Activated B cell treated with CpG ODN at 0.5 μM for 24 hours (primary cell): Measurements from ENCODE around the gene ATP6V1G2. TPM values are rescaled to one million over a fixed set of nuclear protein-coding genes. Genes with fewer than 3 reads are reported as not detected.

ENCODE experiments used
- ATAC-seq: fragments of 200-7000 bp; cut with Tn5 transposase; one replicate; pipeline ENCODE4 v1.10.0; 2021; ENCODE audit warnings: low read depth, mild to moderate bottlenecking, moderate library complexity
- CTCF ChIA-PET: fragments of 350-600 bp; sonication (Branson Sonifier 250); formaldehyde crosslinking; loops from one replicate; lab custom pipeline; 2021; ENCODE audit warnings: antibody characterized with exemption; lab: Charles Lee
- POLR2A ChIA-PET: fragments of 350-600 bp; sonication (Branson Sonifier 250); formaldehyde crosslinking; loops from one replicate; lab custom pipeline; 2021; ENCODE audit warnings: antibody characterized with exemption; lab: Charles Lee
- DNase-seq: peaks from one replicate; pipeline ENCODE4 v3.0.0; 2022
- H3K27ac Mint-ChIP-seq: one replicate; pipeline ENCODE4 v1.8.0; 2020; ENCODE audit warnings: mixed read lengths
- H3K27me3 Mint-ChIP-seq: one replicate; pipeline ENCODE4 v1.8.0; 2021; ENCODE audit warnings: mixed read lengths
- H3K36me3 Mint-ChIP-seq: one replicate; pipeline ENCODE4 v1.8.0; 2021; ENCODE audit warnings: low read depth, mixed read lengths
- H3K4me1 Mint-ChIP-seq: one replicate; pipeline ENCODE4 v1.8.0; 2021; ENCODE audit warnings: mixed read lengths
- H3K4me3 Mint-ChIP-seq: one replicate; pipeline ENCODE4 v1.8.0; 2020; ENCODE audit warnings: mild to moderate bottlenecking, mixed read lengths
- H3K9me3 Mint-ChIP-seq: one replicate; pipeline ENCODE4 v1.8.0; 2020; ENCODE audit warnings: mixed read lengths
- intact Hi-C: fragments of 100-400 bp; cut with micrococcal nuclease; formaldehyde crosslinking; loops from one replicate; pipeline ENCODE4 v1.15.1; 2024
- total RNA-seq: library from RNA; stranded (reverse); gene quantifications from 2 replicates; pipeline ENCODE4 v1.2.3, GENCODE V29; 2022
- TF ChIP-seq, protein P1 (sequence below): fragments of 200-600 bp; IDR thresholded peaks from one replicate; pipeline ENCODE4 v1.8.0; 2022; ENCODE audit warnings: antibody characterized with exemption, mild to moderate bottlenecking

ATP6V1G2 gene
- total RNA-seq, 1 donor from 2014 or later = 1.9 TPM

DNA sequence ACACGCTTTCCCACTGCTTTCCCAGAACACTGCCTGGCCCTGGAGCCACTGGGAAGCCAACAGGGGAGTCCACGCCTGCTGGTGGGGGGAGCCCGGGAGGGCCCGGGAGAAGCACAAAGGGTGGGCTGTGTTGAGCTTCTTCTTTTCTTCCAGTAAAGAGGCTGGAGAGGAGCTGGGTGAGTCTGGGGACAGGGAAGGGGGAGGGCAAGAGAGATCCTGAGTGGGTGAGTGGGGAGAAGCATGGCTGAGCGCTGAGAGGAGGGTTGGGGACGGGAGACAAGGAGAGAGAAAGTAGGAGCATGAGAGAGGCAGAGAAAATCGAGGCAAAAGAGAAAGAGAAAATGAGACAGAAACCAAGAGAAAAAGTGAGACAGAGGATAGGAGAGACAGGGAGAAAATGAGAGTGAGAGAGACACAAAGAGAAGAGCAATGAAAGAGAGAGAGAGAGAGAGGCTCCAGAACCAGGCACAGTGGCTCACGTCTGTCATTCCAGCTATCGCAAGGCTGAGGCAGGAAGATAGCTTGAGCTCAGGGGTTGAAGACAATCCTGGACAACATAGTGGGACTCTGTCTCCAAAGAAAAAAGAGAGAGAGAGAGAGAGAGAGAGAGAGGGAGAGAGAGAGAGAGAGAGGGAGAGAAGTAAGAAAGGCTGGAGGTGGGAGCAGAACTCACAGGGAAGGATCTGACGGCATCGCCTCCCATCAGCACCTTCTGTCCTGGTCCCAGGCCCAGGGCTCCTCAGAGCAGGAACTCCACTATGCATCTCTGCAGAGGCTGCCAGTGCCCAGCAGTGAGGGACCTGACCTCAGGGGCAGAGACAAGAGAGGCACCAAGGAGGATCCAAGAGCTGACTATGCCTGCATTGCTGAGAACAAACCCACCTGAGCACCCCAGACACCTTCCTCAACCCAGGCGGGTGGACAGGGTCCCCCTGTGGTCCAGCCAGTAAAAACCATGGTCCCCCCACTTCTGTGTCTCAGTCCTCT lies 41.7 kb upstream of the ATP6V1G2 start:
- TF ChIP-seq, protein P1, sequence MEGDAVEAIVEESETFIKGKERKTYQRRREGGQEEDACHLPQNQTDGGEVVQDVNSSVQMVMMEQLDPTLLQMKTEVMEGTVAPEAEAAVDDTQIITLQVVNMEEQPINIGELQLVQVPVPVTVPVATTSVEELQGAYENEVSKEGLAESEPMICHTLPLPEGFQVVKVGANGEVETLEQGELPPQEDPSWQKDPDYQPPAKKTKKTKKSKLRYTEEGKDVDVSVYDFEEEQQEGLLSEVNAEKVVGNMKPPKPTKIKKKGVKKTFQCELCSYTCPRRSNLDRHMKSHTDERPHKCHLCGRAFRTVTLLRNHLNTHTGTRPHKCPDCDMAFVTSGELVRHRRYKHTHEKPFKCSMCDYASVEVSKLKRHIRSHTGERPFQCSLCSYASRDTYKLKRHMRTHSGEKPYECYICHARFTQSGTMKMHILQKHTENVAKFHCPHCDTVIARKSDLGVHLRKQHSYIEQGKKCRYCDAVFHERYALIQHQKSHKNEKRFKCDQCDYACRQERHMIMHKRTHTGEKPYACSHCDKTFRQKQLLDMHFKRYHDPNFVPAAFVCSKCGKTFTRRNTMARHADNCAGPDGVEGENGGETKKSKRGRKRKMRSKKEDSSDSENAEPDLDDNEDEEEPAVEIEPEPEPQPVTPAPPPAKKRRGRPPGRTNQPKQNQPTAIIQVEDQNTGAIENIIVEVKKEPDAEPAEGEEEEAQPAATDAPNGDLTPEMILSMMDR = no peak
- H3K27ac Mint-ChIP-seq = peak overlapping the region; percentile 94
- no peak for ATAC-seq
- peaks cover 94% of the 10 kb centered on the region for H3K4me1 Mint-ChIP-seq
- H3K36me3 Mint-ChIP-seq = peaks cover 8% of the 10 kb centered on the region
- H3K9me3 Mint-ChIP-seq = no peaks in the 10 kb centered on the region
- intact Hi-C loops = no loop called here
- no peaks in the 10 kb centered on the region for H3K27me3 Mint-ChIP-seq
- H3K4me3 Mint-ChIP-seq = peak overlapping the region; percentile 77
- POLR2A ChIA-PET = interaction anchor here (0.6 to 26.0 kb wide), 8 partner anchors 1 to 92 kb away, joined by 3 to 1155 read pairs (median 8); partner anchors contain the start of genes C6orf47, LST1, LTA and LTB
- DNase-seq = no peak
- CTCF ChIA-PET = interaction anchor here (0.8 to 25.7 kb wide), 6 partner anchors 8 to 208 kb away, joined by 3 to 611 read pairs (median 7); partner anchors contain the start of genes ATP6V1G2, DDX39B, NCR3 and NFKBIL1

DNA sequence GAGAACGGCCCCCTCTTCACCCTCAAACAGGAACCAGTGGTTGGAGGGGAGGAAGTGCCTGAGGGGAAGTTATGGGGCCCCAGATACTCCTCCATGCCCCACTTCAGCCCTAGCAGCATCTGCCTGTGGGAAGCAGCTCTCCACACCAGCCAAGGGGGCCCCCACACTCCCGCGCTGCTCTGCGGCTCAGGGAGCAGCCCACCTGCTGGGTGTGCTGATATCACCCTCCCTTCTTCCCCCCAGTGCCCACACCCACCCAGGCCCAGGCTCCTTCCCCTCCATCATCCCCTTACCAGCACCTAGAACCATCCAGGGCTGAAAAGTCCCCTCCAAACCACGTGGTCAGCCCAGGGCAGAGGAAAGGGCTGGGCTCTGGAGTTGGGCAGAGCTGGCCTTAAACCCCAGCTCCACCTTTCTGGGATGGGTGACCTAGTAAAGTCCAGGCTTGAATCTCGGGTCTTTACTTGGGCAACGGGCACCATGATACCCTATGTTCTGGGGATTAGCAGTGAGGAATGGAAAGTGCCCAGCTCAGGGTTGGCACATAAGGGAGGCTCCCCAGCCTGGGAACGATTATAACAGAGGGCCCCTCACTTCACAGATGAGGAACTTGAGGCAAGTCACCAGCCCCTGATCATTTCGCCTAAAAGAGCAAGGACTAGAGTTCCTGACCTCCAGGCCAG lies 40.3 kb upstream of the ATP6V1G2 start:
- Mint-ChIP-seq H3K27me3 (no peaks in the 10 kb centered on the region), H3K9me3 (no peaks in the 10 kb centered on the region), H3K4me3 (peak overlapping the region; percentile 72), H3K27ac (peak overlapping the region; percentile 94), H3K36me3 (peaks cover 10% of the 10 kb centered on the region), H3K4me1 (peaks cover 91% of the 10 kb centered on the region)
- intact Hi-C loops = loop anchor here (1.0 kb wide), 1 partner anchor 10 kb away; no protein-coding TSS in a partner anchor
- TF ChIP-seq, protein P1 = no peak
- CTCF ChIA-PET = interaction anchor here (1.2 to 25.7 kb wide), 4 partner anchors 10 to 33 kb away, joined by 8 to 611 read pairs (median 305); partner anchors contain the start of genes ATP6V1G2, DDX39B, NCR3 and NFKBIL1
- ATAC-seq = peak; percentile 62
- peak; percentile 38 for DNase-seq
- POLR2A ChIA-PET = interaction anchor here (0.5 to 26.0 kb wide), 11 partner anchors 0 to 972 kb away, joined by 3 to 1155 read pairs (median 5); partner anchors contain the start of genes ATP6V1G2, C6orf47, DDX39B and LST1

GRCh38 chr6:31586008-31586407 lies 39.6 kb upstream of the ATP6V1G2 start, which contains the start of gene LST1:
LST1 (plus strand) TSS chr6:31586277; CDS start chr6:31587300, 1,023 bp downstream.
- no peaks in the 10 kb centered on the region for H3K9me3 Mint-ChIP-seq
- POLR2A ChIA-PET = interaction anchor here (0.5 to 26.0 kb wide), 10 partner anchors 1 to 67 kb away, joined by 3 to 1155 read pairs (median 7); partner anchors contain the start of genes ATP6V1G2, DDX39B, LST1 and LTA
- intact Hi-C loops = loop anchor here (1.0 kb wide), 1 partner anchor 10 kb away; no protein-coding TSS in a partner anchor
- CTCF ChIA-PET = interaction anchor here (5.1 to 25.7 kb wide), 3 partner anchors 11 to 32 kb away, joined by 33 to 611 read pairs (median 577); partner anchors contain the start of genes ATP6V1G2, DDX39B, NCR3 and NFKBIL1
- H3K27ac Mint-ChIP-seq = peak within 1 kb of the TSS; percentile 94
- H3K4me1 Mint-ChIP-seq = peaks cover 86% of the 10 kb centered on the region
- peak within 1 kb of the TSS; percentile 72 for H3K4me3 Mint-ChIP-seq
- peaks cover 18% of the 10 kb centered on the region for H3K36me3 Mint-ChIP-seq
- H3K27me3 Mint-ChIP-seq = no peaks in the 10 kb centered on the region
- DNase-seq = no peak
- TF ChIP-seq, protein P1 = no peak
- ATAC-seq = no peak

- Mint-ChIP-seq H3K27me3 (no peaks in the 10 kb centered on the region), H3K27ac (peak overlapping the region; percentile 94), H3K9me3 (no peaks in the 10 kb centered on the region), H3K4me1 (peaks cover 82% of the 10 kb centered on the region), H3K4me3 (peak overlapping the region; percentile 72), H3K36me3 (peaks cover 20% of the 10 kb centered on the region)
- ATAC-seq (no peak), DNase-seq (no peak)
- intact Hi-C loops = no loop called here
- CTCF ChIA-PET = interaction anchor here (5.1 to 25.7 kb wide), 3 partner anchors 11 to 32 kb away, joined by 33 to 611 read pairs (median 577); partner anchors contain the start of genes ATP6V1G2, DDX39B, NCR3 and NFKBIL1
- TF ChIP-seq, protein P1 = no peak
- POLR2A ChIA-PET = interaction anchor here (0.5 to 26.0 kb wide), 8 partner anchors 1 to 68 kb away, joined by 3 to 1155 read pairs (median 121); partner anchors contain the start of genes ATP6V1G2, LST1, LTA and LTB
Observed at GRCh38 chr6:31585491-31585890, 39.1 kb upstream of the ATP6V1G2 start.
